CD4-positive, alpha-beta T cell (primary cell): ENCODE measurements around the gene C12orf56. TPM values are rescaled to one million over a fixed set of nuclear protein-coding genes. Genes with fewer than 3 reads are reported as not detected.

Experiments used
- ATAC-seq: fragments of 200-7000 bp; cut with Tn5 transposase; one replicate; pipeline ENCODE4 v1.10.0; 2022; ENCODE audit warnings: mild to moderate bottlenecking; ENCODE audit not compliant: poor library complexity
- CTCF ChIA-PET: fragments of 350-600 bp; sonication (Branson Sonifier 250); formaldehyde crosslinking; loops from one replicate; lab custom pipeline; 2021; ENCODE audit warnings: antibody characterized with exemption, inconsistent platforms; lab: Charles Lee
- POLR2A ChIA-PET: fragments of 350-600 bp; sonication (Branson Sonifier 250); formaldehyde crosslinking; loops from one replicate; lab custom pipeline; 2021; ENCODE audit warnings: antibody characterized with exemption, inconsistent platforms; lab: Charles Lee
- DNase-seq, 14 experiments: peaks; one replicate each; pipeline ENCODE4 v3.0.0-alpha.2; 2013 to 2020; ENCODE audit warnings: mixed read lengths in 2 of 14
- H3K27ac ChIP-seq, 2 donors: one replicate each; pipeline versions ENCODE4 v1.5.1 to v1.7.0; 2013; ENCODE audit warnings: low read length in 2 of 2, low read depth in 1 of 2, mild to moderate bottlenecking in 1 of 2
- H3K27me3 ChIP-seq, 2 experiments: 1 replicate in 1 of 2; 2 replicates in 1 of 2; pipeline versions ENCODE4 v1.6.1 to v1.7.0; 2013; ENCODE audit warnings: low read length in 2 of 2, control low read depth in 1 of 2, mild to moderate bottlenecking in 1 of 2, moderate library complexity in 1 of 2; ENCODE audit not compliant: insufficient read depth in 2 of 2, control insufficient read depth in 1 of 2
- H3K36me3 ChIP-seq: one replicate; pipeline ENCODE4 v1.6.1; 2013; ENCODE audit warnings: low read length, control low read depth; ENCODE audit not compliant: insufficient read depth
- H3K4me1 ChIP-seq: one replicate; pipeline ENCODE4 v1.6.1; 2013; ENCODE audit warnings: low read length, control low read depth; ENCODE audit not compliant: insufficient read depth
- H3K4me3 ChIP-seq: one replicate; pipeline ENCODE4 v1.5.1; 2013; ENCODE audit warnings: mild to moderate bottlenecking, low read length, moderate library complexity
- H3K9me3 ChIP-seq, 2 experiments: 1 replicate in 1 of 2; 2 replicates in 1 of 2; pipeline versions ENCODE4 v1.6.1 to v1.7.0; 2013; ENCODE audit warnings: low read length in 2 of 2, mild to moderate bottlenecking in 2 of 2, control low read depth in 1 of 2, moderate library complexity in 1 of 2; ENCODE audit not compliant: control insufficient read depth in 1 of 2, insufficient read depth in 1 of 2
- H3K27ac Mint-ChIP-seq: one replicate; pipeline ENCODE4 v1.8.0; 2020; ENCODE audit warnings: mixed read lengths
- H3K27me3 Mint-ChIP-seq: one replicate; pipeline ENCODE4 v1.8.0; 2021; ENCODE audit warnings: mixed read lengths
- H3K36me3 Mint-ChIP-seq: one replicate; pipeline ENCODE4 v1.8.0; 2021; ENCODE audit warnings: low read depth, mixed read lengths
- H3K4me1 Mint-ChIP-seq: one replicate; pipeline ENCODE4 v1.8.0; 2021; ENCODE audit warnings: low read depth, mixed read lengths
- H3K4me3 Mint-ChIP-seq: one replicate; pipeline ENCODE4 v1.8.0; 2020; ENCODE audit warnings: mild to moderate bottlenecking, mixed read lengths
- H3K9me3 Mint-ChIP-seq: one replicate; pipeline ENCODE4 v1.8.0; 2020; ENCODE audit warnings: mixed read lengths
- intact Hi-C, 2 experiments: fragments of 100-400 bp; cut with DNase I in 1 of 2; cut with micrococcal nuclease in 1 of 2; formaldehyde crosslinking; loops; one replicate each; pipeline versions ENCODE4 v1.15.1 to v1.9.0; 2023 to 2025; cut with DNase I, micrococcal nuclease
- total RNA-seq, 174 experiments: library from RNA in 2 of 174; stranded (reverse) in 2 of 174; gene quantifications; one replicate each; pipeline ENCODE4 v1.2.3 and lab custom pipeline; 2021 to 2026
- TF ChIP-seq, protein P1 (sequence below): fragments of 200-600 bp; IDR thresholded peaks from one replicate; pipeline ENCODE4 v1.8.0; 2022; ENCODE audit warnings: antibody characterized with exemption, mild to moderate bottlenecking

C12orf56 gene
- total RNA-seq, 2 experiments from 2014 or later = 0.08 to 0.17 TPM

DNA sequence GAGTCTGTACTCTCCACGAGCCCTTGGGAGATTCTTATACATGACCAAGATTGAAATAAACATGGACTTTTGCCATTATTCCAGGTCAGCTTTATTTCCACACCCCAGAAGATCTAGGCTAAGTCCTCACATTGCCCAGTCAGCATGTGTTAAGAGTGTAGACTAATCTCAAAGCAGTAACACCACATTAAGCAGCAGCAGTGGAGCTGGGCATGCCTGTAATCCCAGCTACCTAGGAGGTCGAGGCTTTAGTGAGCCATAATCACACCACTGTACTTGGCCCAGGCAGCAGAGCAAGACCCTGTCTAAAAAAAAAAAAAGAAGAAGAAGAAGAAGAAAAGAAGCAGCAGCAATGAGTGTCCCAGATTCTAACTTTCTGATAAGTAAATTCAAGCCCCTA is 65.5 kb downstream of the C12orf56 start:
- Histone ChIP-seq H3K27me3 (no peaks in the 10 kb centered on the region), H3K4me3 (no peak overlapping the region), H3K36me3 (no peaks in the 10 kb centered on the region), H3K9me3 (no peaks in the 10 kb centered on the region), H3K27ac (no peak overlapping the region), H3K4me1 (no peaks in the 10 kb centered on the region)
- no peak overlapping the region for H3K27ac Mint-ChIP-seq
- peaks cover 2% of the 10 kb centered on the region for H3K9me3 Mint-ChIP-seq
- H3K36me3 Mint-ChIP-seq = no peaks in the 10 kb centered on the region
- no peak for ATAC-seq
- H3K4me3 Mint-ChIP-seq = no peak overlapping the region
- ChIA-PET CTCF (interaction anchor here (0.6 kb wide), 1 partner anchor 11 kb away, joined by 3 read pairs; no protein-coding TSS in a partner anchor), POLR2A (no interaction called here)
- TF ChIP-seq, protein P1, sequence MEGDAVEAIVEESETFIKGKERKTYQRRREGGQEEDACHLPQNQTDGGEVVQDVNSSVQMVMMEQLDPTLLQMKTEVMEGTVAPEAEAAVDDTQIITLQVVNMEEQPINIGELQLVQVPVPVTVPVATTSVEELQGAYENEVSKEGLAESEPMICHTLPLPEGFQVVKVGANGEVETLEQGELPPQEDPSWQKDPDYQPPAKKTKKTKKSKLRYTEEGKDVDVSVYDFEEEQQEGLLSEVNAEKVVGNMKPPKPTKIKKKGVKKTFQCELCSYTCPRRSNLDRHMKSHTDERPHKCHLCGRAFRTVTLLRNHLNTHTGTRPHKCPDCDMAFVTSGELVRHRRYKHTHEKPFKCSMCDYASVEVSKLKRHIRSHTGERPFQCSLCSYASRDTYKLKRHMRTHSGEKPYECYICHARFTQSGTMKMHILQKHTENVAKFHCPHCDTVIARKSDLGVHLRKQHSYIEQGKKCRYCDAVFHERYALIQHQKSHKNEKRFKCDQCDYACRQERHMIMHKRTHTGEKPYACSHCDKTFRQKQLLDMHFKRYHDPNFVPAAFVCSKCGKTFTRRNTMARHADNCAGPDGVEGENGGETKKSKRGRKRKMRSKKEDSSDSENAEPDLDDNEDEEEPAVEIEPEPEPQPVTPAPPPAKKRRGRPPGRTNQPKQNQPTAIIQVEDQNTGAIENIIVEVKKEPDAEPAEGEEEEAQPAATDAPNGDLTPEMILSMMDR = no peak
- DNase-seq = no peak
- H3K4me1 Mint-ChIP-seq = no peaks in the 10 kb centered on the region
- intact Hi-C loops = no loop called here
- H3K27me3 Mint-ChIP-seq = no peaks in the 10 kb centered on the region

DNA sequence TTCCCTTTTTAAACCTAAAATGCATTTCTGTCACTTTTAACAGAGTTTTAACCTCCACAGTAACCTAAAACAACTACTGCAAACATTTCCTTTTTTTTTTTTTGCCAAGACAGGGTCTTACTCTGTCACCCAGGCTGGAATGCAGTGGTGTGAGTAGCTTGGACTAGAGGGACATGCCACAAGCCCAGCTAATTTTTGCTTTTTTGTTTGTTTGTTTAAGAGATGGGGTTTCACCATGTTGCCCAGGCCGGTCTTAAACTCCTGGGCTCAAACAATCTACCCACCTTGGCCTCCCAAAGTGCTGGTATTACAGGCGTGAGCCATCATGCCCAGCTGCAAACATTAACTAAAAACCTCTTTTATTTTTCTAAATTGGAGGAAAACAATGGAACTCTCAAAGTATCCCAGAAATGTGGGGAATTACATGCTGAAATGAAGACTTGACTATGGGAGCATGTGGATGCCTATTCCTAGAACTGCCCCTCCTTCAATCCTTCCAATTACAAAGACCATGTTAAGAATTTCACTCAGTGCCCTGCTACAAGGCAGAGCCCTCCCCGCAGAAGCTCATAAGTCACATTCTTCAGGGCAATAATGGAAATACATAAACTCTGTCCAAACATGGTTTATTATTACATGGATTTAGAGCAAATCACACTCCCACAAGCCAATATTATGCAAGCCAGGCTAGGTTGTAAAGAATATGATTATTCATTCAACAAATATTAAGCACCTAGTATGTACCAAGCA is 66.9 kb downstream of the C12orf56 start:
- DNase-seq = no peak
- ChIA-PET CTCF (no interaction called here), POLR2A (no interaction called here)
- TF ChIP-seq, protein P1 = no peak
- Mint-ChIP-seq H3K27ac (no peak overlapping the region), H3K4me3 (no peak overlapping the region), H3K36me3 (no peaks in the 10 kb centered on the region), H3K27me3 (no peaks in the 10 kb centered on the region), H3K9me3 (peaks cover 2% of the 10 kb centered on the region), H3K4me1 (no peaks in the 10 kb centered on the region)
- Histone ChIP-seq H3K27me3 (no peaks in the 10 kb centered on the region), H3K36me3 (no peaks in the 10 kb centered on the region), H3K4me3 (no peak overlapping the region), H3K9me3 (no peaks in the 10 kb centered on the region), H3K27ac (no peak overlapping the region), H3K4me1 (no peaks in the 10 kb centered on the region)
- intact Hi-C loops = no loop called here
- ATAC-seq = no peak

DNA sequence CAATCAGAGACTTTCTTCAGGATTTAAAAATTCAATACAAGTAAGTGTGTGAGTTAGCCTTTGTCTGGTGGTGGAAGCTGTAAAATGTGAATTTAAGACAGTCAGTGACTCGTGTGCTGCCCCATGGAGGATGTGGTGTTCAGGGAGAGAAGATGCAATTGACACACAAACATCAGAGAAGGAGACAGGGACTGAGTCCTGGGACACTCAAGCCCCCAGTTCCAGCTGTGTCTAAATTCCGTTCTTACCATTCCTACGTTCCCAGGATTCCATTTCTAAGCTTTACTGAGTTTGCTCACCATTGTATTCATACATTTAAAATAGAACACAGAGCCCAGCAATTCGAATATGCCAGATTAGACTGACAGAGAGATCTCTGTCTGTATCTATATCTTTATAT is 67.6 kb downstream of the C12orf56 start:
- Histone ChIP-seq H3K4me3 (no peak overlapping the region), H3K27me3 (no peaks in the 10 kb centered on the region), H3K27ac (no peak overlapping the region), H3K36me3 (no peaks in the 10 kb centered on the region), H3K9me3 (no peaks in the 10 kb centered on the region), H3K4me1 (no peaks in the 10 kb centered on the region)
- Mint-ChIP-seq H3K36me3 (no peaks in the 10 kb centered on the region), H3K27me3 (no peaks in the 10 kb centered on the region), H3K4me1 (no peaks in the 10 kb centered on the region), H3K4me3 (no peak overlapping the region), H3K27ac (no peak overlapping the region), H3K9me3 (peaks cover 2% of the 10 kb centered on the region)
- no peak for DNase-seq
- ATAC-seq = no peak
- ChIA-PET CTCF (no interaction called here), POLR2A (no interaction called here)
- TF ChIP-seq, protein P1 = no peak
- intact Hi-C loops = no loop called here
